Kidney epithelial cell (primary cell): ENCODE measurements around the gene SIGLEC11. TPM values are rescaled to one million over a fixed set of nuclear protein-coding genes. Genes with fewer than 3 reads are reported as not detected.

Experiments
- DNase-seq: peaks from one replicate; pipeline ENCODE4 v3.0.0-alpha.2; 2010; ENCODE audit warnings: low read depth
- H3K27me3 ChIP-seq: 2 replicates; pipeline ENCODE4 v1.6.0; 2011; ENCODE audit warnings: low read length; ENCODE audit not compliant: control insufficient read depth, insufficient read depth
- H3K36me3 ChIP-seq: 2 replicates; pipeline ENCODE4 v1.5.1; 2011; ENCODE audit warnings: low read length; ENCODE audit not compliant: control insufficient read depth, insufficient read depth
- H3K4me3 ChIP-seq: 2 replicates; pipeline ENCODE4 v1.5.1; 2011; ENCODE audit warnings: low read depth, mild to moderate bottlenecking, control low read depth, low read length
- CTCF ChIP-seq: IDR thresholded peaks from 2 replicates; pipeline ENCODE4 v1.5.1; 2011; ENCODE audit warnings: mild to moderate bottlenecking, moderate library complexity, low read length, control low read depth, inconsistent platforms; ENCODE audit not compliant: insufficient read depth, poor library complexity, severe bottlenecking
- total RNA-seq: library from RNA; depleted of rRNA; stranded (reverse); fragments of >200 nt; gene quantifications from 2 replicates; pipeline ENCODE4 v1.2.3, GENCODE V29; 2015

Gene SIGLEC11
- total RNA-seq, 1 donor from 2014 or later, result not detected

- DNase-seq, result no peak
- Histone ChIP-seq H3K27me3 (no peaks in the 10 kb centered on the region), H3K36me3 (peaks cover 1% of the 10 kb centered on the region), H3K4me3 (no peak overlapping the region)
- no peak for TF ChIP-seq CTCF
Measured at GRCh38 chr19:49985871-49986270, 24.9 kb upstream of the SIGLEC11 start.

DNA sequence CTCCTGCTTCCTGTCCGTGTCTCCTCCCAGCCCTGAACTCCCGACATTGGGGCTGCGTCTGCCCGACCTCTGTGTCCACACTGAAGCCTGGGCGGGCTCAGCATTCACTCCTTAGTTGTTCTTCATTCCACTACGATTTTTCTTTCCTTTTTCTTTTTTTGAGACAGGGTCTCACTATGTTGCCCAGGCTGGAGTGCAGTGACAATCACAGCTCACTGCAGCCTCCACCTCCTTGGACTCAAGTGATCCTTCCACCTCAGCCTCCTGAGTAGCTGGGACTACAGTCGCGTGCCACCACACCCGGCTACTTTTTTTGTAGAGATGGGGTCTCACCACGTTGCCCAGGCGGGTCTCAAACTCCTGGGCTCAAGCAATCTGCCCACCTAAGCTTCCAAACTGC lies 23.5 kb upstream of the SIGLEC11 start:
- DNase-seq, result no peak
- no peak overlapping the region for H3K4me3 ChIP-seq
- H3K27me3 ChIP-seq, result no peaks in the 10 kb centered on the region
- no peak for TF ChIP-seq CTCF
- H3K36me3 ChIP-seq, result peaks cover 1% of the 10 kb centered on the region

DNA sequence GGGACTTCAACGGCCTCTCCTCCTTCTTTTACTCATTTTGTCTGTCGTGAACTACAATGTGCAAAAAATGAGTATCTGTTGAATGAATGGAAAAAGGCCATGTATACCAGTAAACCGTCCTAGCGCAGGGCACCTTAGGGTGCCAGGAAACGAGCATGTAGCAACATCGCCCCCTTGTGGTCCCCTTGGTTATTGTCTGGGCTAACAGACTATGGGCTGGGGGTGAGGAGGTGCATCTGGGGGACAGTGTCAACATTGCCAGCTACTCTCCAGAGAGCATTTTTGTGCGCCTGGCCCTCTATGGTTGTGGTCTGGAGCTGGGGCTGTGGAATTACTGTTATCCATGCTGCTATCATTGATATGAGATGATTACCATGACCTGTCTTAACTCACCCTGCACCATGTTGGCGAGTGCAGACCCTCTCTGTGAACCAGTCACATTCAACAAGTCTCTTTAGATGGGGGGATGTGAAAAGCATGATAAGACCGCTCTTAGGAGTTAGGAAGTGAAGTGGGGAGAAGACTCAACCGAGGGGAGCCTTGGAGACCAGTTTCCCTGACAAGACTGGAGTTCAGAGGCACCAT lies 22.8 kb upstream of the SIGLEC11 start:
- peak; percentile 81 for TF ChIP-seq CTCF
- Histone ChIP-seq H3K36me3 (peaks cover 1% of the 10 kb centered on the region), H3K4me3 (no peak overlapping the region), H3K27me3 (no peaks in the 10 kb centered on the region)
- no peak for DNase-seq

DNA sequence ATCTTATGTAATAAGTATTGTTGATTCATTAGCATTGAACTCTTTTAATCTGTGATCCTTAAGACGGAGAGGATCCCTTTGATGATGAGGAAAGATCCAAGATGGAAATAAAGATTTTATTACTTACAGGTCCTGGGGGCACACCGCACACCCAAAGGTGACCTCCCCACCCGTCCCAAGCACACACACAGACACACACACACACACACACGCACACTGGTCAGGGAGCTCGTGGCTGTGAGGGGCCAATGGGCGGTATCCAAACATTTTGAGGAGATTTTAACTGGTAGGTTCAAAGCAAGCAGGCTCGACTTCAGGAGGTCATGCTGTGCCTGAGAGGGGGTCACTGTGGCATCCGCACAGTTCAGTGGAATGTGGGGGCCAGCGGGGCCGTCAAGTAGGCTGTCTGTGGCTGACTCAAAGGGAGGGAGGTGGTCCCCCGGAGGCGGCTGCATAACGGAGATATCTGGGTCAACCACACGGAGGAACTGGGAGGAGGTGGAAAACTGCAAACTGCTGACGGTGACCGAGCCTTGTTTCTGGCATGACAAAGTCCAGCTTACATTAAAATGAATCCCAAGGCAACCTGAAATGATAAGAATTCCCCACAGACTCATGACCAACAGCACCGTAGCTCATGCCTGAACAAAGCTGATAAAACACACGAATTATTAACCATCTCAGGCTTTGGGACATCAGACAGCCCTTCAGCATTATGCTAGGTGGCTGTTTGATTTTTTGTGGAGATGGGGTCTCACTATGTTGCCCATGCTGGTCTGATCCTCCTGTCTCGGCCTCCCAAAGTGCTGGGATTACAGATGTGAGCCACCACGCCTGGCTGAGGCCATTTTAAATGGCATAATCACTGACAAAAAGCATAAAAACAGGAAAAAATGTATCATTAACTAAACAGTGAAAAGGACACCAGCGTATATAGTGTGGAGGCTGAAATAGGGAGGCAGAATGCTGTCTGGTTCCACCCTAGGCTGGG lies 20.9 kb upstream of the SIGLEC11 start:
- Histone ChIP-seq H3K27me3 (no peaks in the 10 kb centered on the region), H3K4me3 (no peak overlapping the region), H3K36me3 (peaks cover 1% of the 10 kb centered on the region)
- no peak for TF ChIP-seq CTCF
- DNase-seq, result no peak

- TF ChIP-seq CTCF, result no peak
- DNase-seq, result no peak
- Histone ChIP-seq H3K36me3 (no peaks in the 10 kb centered on the region), H3K4me3 (no peak overlapping the region), H3K27me3 (no peaks in the 10 kb centered on the region)
Measured at GRCh38 chr19:49978324-49978723, 17.4 kb upstream of the SIGLEC11 start.
